A549 treated with GW870086 at 1 μM for 4 hours (cell line): ENCODE results near the gene SMOC1. TPM values are rescaled to one million over a fixed set of nuclear protein-coding genes. Genes with fewer than 3 reads are reported as not detected.

ENCODE experiments used
- total RNA-seq: library from RNA; stranded (reverse); fragments of 200-300 nt; extraction: Qiagen RNA extraction; gene quantifications from 5 replicates; pipeline ENCODE4 v1.2.3, GENCODE V29; 2022; ENCODE audit warnings: low read depth

The SMOC1 gene
- total RNA-seq, result 14.6 to 20.9 TPM (median 17.7 TPM) in 5 replicates

DNA sequence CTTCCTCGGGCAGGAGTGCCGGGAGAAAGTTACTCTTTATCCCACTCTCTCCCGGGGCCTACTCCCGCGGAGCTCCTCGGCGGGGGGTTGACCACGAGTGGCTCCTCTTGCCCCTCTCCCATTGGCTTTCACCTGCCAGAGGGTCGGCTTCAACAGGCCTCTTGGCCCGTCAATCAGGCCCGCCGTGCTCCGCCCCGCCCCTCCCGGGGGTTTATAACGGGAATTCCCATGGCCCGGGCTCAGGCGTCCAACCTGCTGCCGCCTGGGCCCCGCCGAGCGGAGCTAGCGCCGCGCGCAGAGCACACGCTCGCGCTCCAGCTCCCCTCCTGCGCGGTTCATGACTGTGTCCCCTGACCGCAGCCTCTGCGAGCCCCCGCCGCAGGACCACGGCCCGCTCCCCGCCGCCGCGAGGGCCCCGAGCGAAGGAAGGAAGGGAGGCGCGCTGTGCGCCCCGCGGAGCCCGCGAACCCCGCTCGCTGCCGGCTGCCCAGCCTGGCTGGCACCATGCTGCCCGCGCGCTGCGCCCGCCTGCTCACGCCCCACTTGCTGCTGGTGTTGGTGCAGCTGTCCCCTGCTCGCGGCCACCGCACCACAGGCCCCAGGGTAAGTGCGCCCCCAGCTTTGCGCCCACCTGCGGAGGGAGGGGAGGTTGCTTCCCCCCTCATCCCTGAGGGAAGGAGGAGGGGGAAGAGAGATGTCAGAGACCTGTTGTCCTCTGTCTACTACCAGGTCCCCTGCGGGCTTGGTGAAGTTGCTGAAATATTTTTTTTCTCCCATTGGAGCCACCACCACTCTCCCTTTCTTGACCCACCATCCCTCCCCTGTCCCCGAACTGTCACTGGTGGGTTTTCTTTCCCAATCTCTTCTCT, at the start of gene SMOC1:
Gene SMOC1, plus strand, starts transcription at position 242 of the 869 bp plus-strand sequence. Its CDS starts 263 bp downstream, at position 505.

Other genes starting within 250 kb of the SMOC1 start
- gene SRSF5, start 112.3 kb upstream of the SMOC1 start, total RNA-seq, result 215 to 299 TPM (median 222 TPM) in 5 replicates
- gene SLC10A1, start 82.2 kb upstream of the SMOC1 start, total RNA-seq, result not detected in 5 replicates